H9 (cell line): ENCODE data around the gene SAMD15. TPM values are rescaled to one million over a fixed set of nuclear protein-coding genes. Genes with fewer than 3 reads are reported as not detected.

ENCODE experiments used
- DNase-seq: peaks from one replicate; pipeline ENCODE4 v3.0.0-alpha.2; 2017
- H2AFZ ChIP-seq: one replicate; pipeline ENCODE4 v1.6.1; 2013; ENCODE audit warnings: mild to moderate bottlenecking, low read length, control low read depth, moderate library complexity
- H2AK5ac ChIP-seq: 2 replicates; pipeline ENCODE4 v1.6.1; 2013; ENCODE audit warnings: low read length, control low read depth, mixed read lengths; ENCODE audit not compliant: insufficient read length
- H2BK120ac ChIP-seq: one replicate; pipeline ENCODE4 v1.6.1; 2013; ENCODE audit warnings: low read depth, mild to moderate bottlenecking, low read length, control low read depth, inconsistent platforms; ENCODE audit not compliant: poor library complexity, severe bottlenecking
- H2BK12ac ChIP-seq: 2 replicates; pipeline ENCODE4 v1.6.1; 2013; ENCODE audit warnings: low read length, control low read depth, mixed read lengths, low read depth; ENCODE audit not compliant: insufficient read length
- H2BK15ac ChIP-seq: 2 replicates; pipeline ENCODE4 v1.6.1; 2013; ENCODE audit warnings: low read depth, low read length, control low read depth
- H2BK20ac ChIP-seq: one replicate; pipeline ENCODE4 v1.6.1; 2013; ENCODE audit warnings: low read depth, mild to moderate bottlenecking, low read length, control low read depth, inconsistent platforms; ENCODE audit not compliant: poor library complexity, severe bottlenecking
- H2BK5ac ChIP-seq: 2 replicates; pipeline ENCODE4 v1.6.1; 2013; ENCODE audit warnings: low read length, control low read depth, mixed read lengths; ENCODE audit not compliant: insufficient read length
- H3K14ac ChIP-seq: 2 replicates; pipeline ENCODE4 v1.6.1; 2013; ENCODE audit warnings: low read length, control low read depth; ENCODE audit not compliant: insufficient read depth
- H3K18ac ChIP-seq: 2 replicates; pipeline ENCODE4 v1.6.1; 2013; ENCODE audit warnings: low read depth, mild to moderate bottlenecking, mixed read lengths, low read length, control low read depth; ENCODE audit not compliant: insufficient read length
- H3K23ac ChIP-seq: 2 replicates; pipeline ENCODE4 v1.6.1; 2013; ENCODE audit warnings: low read length, control low read depth, mixed read lengths, low read depth; ENCODE audit not compliant: insufficient read length
- H3K23me2 ChIP-seq: 2 replicates; pipeline ENCODE4 v1.6.1; 2013; ENCODE audit warnings: low read depth, mild to moderate bottlenecking, mixed read lengths, low read length, control low read depth; ENCODE audit not compliant: insufficient read length, poor library complexity, severe bottlenecking
- H3K27ac ChIP-seq: 2 replicates; pipeline ENCODE4 v1.5.1; 2013; ENCODE audit warnings: low read length, control low read depth, mixed read lengths, low read depth; ENCODE audit not compliant: insufficient read length
- H3K27me3 ChIP-seq: 2 replicates; pipeline ENCODE4 v1.6.1; 2013; ENCODE audit warnings: low read length, control low read depth, inconsistent platforms; ENCODE audit not compliant: insufficient read depth
- H3K4ac ChIP-seq: 2 replicates; pipeline ENCODE4 v1.6.1; 2013; ENCODE audit warnings: low read depth, mild to moderate bottlenecking, control low read depth, inconsistent platforms, low read length, moderate library complexity
- H3K4me1 ChIP-seq: 2 replicates; pipeline ENCODE4 v1.6.1; 2013; ENCODE audit warnings: low read length, control low read depth, inconsistent platforms; ENCODE audit not compliant: insufficient read depth
- H3K4me2 ChIP-seq: 2 replicates; pipeline ENCODE4 v1.6.1; 2013; ENCODE audit warnings: low read length, control low read depth, mixed read lengths; ENCODE audit not compliant: insufficient read length, insufficient read depth
- H3K56ac ChIP-seq: 2 replicates; pipeline ENCODE4 v1.6.1; 2013; ENCODE audit warnings: low read depth, mild to moderate bottlenecking, mixed read lengths, low read length, control low read depth; ENCODE audit not compliant: insufficient read length
- H3K79me1 ChIP-seq: 2 replicates; pipeline ENCODE4 v1.6.1; 2013; ENCODE audit warnings: low read depth, mild to moderate bottlenecking, moderate library complexity, low read length, control low read depth, inconsistent platforms; ENCODE audit not compliant: insufficient read depth, poor library complexity, severe bottlenecking
- H3K79me2 ChIP-seq: 2 replicates; pipeline ENCODE4 v1.6.1; 2013; ENCODE audit warnings: low read length, control low read depth, inconsistent platforms; ENCODE audit not compliant: insufficient read depth
- H3K9ac ChIP-seq: 2 replicates; pipeline ENCODE4 v1.6.1; 2013; ENCODE audit warnings: low read length, control low read depth, mixed read lengths; ENCODE audit not compliant: insufficient read length; ENCODE audit errors: extremely low read depth
- H3K9me3 ChIP-seq: one replicate; pipeline ENCODE4 v1.6.1; 2013; ENCODE audit warnings: low read depth, low read length, inconsistent platforms; ENCODE audit not compliant: control insufficient read depth
- H3T11ph ChIP-seq: one replicate; pipeline ENCODE4 v1.6.1; 2013; ENCODE audit warnings: mild to moderate bottlenecking, low read length, control low read depth, inconsistent platforms
- H4K20me1 ChIP-seq: one replicate; pipeline ENCODE4 v1.6.1; 2013; ENCODE audit not compliant: control insufficient read depth, insufficient read length, insufficient read depth
- H4K5ac ChIP-seq: 2 replicates; pipeline ENCODE4 v1.6.1; 2013; ENCODE audit warnings: low read depth, mild to moderate bottlenecking, mixed read lengths, low read length, control low read depth; ENCODE audit not compliant: insufficient read length
- H4K8ac ChIP-seq: replicated peaks from 2 replicates; pipeline ENCODE4 v1.6.1; 2013; ENCODE audit warnings: low read length, control low read depth, mixed read lengths, low read depth; ENCODE audit not compliant: insufficient read length
- H4K91ac ChIP-seq: 2 replicates; pipeline ENCODE4 v1.6.1; 2013; ENCODE audit warnings: low read depth, mild to moderate bottlenecking, moderate library complexity, mixed read lengths, low read length, control low read depth; ENCODE audit not compliant: insufficient read length
- H3K27ac Mint-ChIP-seq, 3 experiments: 2 replicates in 2 of 3; 3 replicates in 1 of 3; pipeline ENCODE4 v1.8.0; 2020 to 2021; ENCODE audit warnings: mixed read lengths in 3 of 3, mild to moderate bottlenecking in 1 of 3, moderate library complexity in 1 of 3
- H3K27me3 Mint-ChIP-seq: 2 replicates; pipeline ENCODE4 v1.8.0; 2021; ENCODE audit warnings: low read depth, mild to moderate bottlenecking, moderate library complexity, mixed read lengths
- H3K36me3 Mint-ChIP-seq, 3 experiments: 2 replicates in 2 of 3; 3 replicates in 1 of 3; pipeline ENCODE4 v1.8.0; 2020 to 2021; ENCODE audit warnings: low read depth in 3 of 3, mixed read lengths in 3 of 3; ENCODE audit not compliant: insufficient read depth in 1 of 3
- H3K4me1 Mint-ChIP-seq, 2 experiments: 2 replicates each; pipeline ENCODE4 v1.8.0; 2020; ENCODE audit warnings: mixed read lengths in 2 of 2
- H3K4me3 Mint-ChIP-seq, 2 experiments: 2 replicates in 1 of 2; 3 replicates in 1 of 2; pipeline ENCODE4 v1.8.0; 2020 to 2021; ENCODE audit warnings: mild to moderate bottlenecking in 2 of 2, mixed read lengths in 2 of 2, moderate library complexity in 1 of 2
- H3K9me3 Mint-ChIP-seq, 2 experiments: 2 replicates in 1 of 2; 3 replicates in 1 of 2; pipeline ENCODE4 v1.8.0; 2020; ENCODE audit warnings: mild to moderate bottlenecking in 2 of 2, mixed read lengths in 2 of 2, moderate library complexity in 1 of 2
- CTCF ChIP-seq: fragments of 200-600 bp; sonication (generic); conservative IDR thresholded peaks from 3 replicates; pipeline ENCODE4 v1.8.0; 2021; ENCODE audit warnings: antibody characterized with exemption, mild to moderate bottlenecking
- WGBS: extraction: QIAGEN DNeasy Blood & Tissue Kit; methylation state at CpG from one replicate; pipeline ENCODE4 v1.1.7; 2013; ENCODE audit warnings: missing lambda C conversion rate, low lambda C conversion rate, mixed read lengths; ENCODE audit not compliant: insufficient read length; ENCODE audit errors: extremely low coverage; 5-methylcytosine and 5-hydroxymethylcytosine counted together
- total RNA-seq: library from RNA; stranded (reverse); gene quantifications from 2 replicates; pipeline ENCODE4 v1.2.1, GENCODE V29; 2021

Gene SAMD15
- total RNA-seq, 1 experiment from 2014 or later = 1.1 TPM

- peaks cover 59 to 61% of the 10 kb centered on the region in 2 experiments for H3K4me1 Mint-ChIP-seq
- no peak for DNase-seq
- H3K4me1 ChIP-seq = peaks cover 21% of the 10 kb centered on the region; the same call in 1 of the 2 replicates
Observed at GRCh38 chr14:77342726-77343397, 34.3 kb upstream of the SAMD15 start.

More at GRCh38 chr14:77342726-77343397, 34.3 kb upstream of the SAMD15 start:
- H3K27me3 Mint-ChIP-seq = no peaks in the 10 kb centered on the region
- Histone ChIP-seq H4K5ac (no peak overlapping the region), H4K8ac (no peak overlapping the region), H3K18ac (no peak overlapping the region), H3K79me1 (no peaks in the 10 kb centered on the region), H2BK15ac (no peak overlapping the region), H3T11ph (no peak overlapping the region), H2AFZ (no peak overlapping the region), H2BK5ac (no peak overlapping the region), H2BK120ac (no peak overlapping the region), H4K20me1 (no peaks in the 10 kb centered on the region), H3K14ac (no peak overlapping the region), H3K27ac (no peak overlapping the region), H2BK20ac (no peak overlapping the region), H3K23me2 (no peaks in the 10 kb centered on the region), H3K9ac (no peak overlapping the region), H3K4me2 (no peak overlapping the region), H2BK12ac (no peak overlapping the region), H4K91ac (no peak overlapping the region), H3K9me3 (no peaks in the 10 kb centered on the region), H3K56ac (no peak overlapping the region), H3K23ac (no peak overlapping the region), H2AK5ac (no peak overlapping the region), H3K4ac (no peak overlapping the region), H3K27me3 (no peaks in the 10 kb centered on the region), H3K79me2 (no peaks in the 10 kb centered on the region)
- no peak overlapping the region for H3K4me3 Mint-ChIP-seq
- H3K9me3 Mint-ChIP-seq = no peaks in the 10 kb centered on the region
- WGBS = no CpG with 5 or more reads among the region's 10 CpGs
- TF ChIP-seq CTCF = no peak
- H3K27ac Mint-ChIP-seq = no peak overlapping the region
- H3K36me3 Mint-ChIP-seq = peaks cover 19 to 31% (median 23%) of the 10 kb centered on the region in 3 experiments
